GM12878 (cell line): ENCODE results near the gene AP4S1.

Source experiments
- CHD2 ChIP-seq: IDR thresholded peaks from 2 replicates; pipeline ENCODE4 v1.6.1; 2011; ENCODE audit warnings: low read depth, low read length, improper control_type of control experiment, borderline replicate concordance
- EGR1 ChIP-seq, 2 experiments: IDR thresholded peaks; 1 replicate in 1 of 2; 2 replicates in 1 of 2; pipeline ENCODE4 v1.6.1; 2011 to 2012; ENCODE audit warnings: low read depth in 2 of 2, low read length in 2 of 2, borderline replicate concordance in 1 of 2, mild to moderate bottlenecking in 1 of 2, moderate library complexity in 1 of 2
- EZH2 ChIP-seq: IDR thresholded peaks from 2 replicates; pipeline ENCODE4 v1.6.1; 2012; ENCODE audit warnings: low read depth, mild to moderate bottlenecking, control low read depth, inconsistent platforms, low read length, borderline replicate concordance; ENCODE audit not compliant: control insufficient read depth
- FOXM1 ChIP-seq: IDR thresholded peaks from 2 replicates; pipeline ENCODE4 v1.6.1; 2012; ENCODE audit warnings: low read depth, mild to moderate bottlenecking, inconsistent platforms, low read length, moderate library complexity
- MYB ChIP-seq: fragments of 150-350 bp; IDR thresholded peaks from 2 replicates; pipeline ENCODE4 v1.6.1; 2014; ENCODE audit warnings: mild to moderate bottlenecking, low read depth, low read length, borderline replicate concordance
- POLR2AphosphoS5 ChIP-seq: IDR thresholded peaks from 2 replicates; pipeline ENCODE4 v1.6.1; 2011; ENCODE audit warnings: mild to moderate bottlenecking, low read length, inconsistent platforms
- SMC3 ChIP-seq: IDR thresholded peaks from 2 replicates; pipeline ENCODE4 v1.6.1; 2011; ENCODE audit warnings: low read length, improper control_type of control experiment, borderline replicate concordance
- SREBF2 ChIP-seq: IDR thresholded peaks from 2 replicates; pipeline ENCODE4 v1.6.1; 2012; ENCODE audit warnings: mild to moderate bottlenecking, low read length
- STAT3 ChIP-seq: IDR thresholded peaks from 2 replicates; pipeline ENCODE4 v1.6.1; 2011; ENCODE audit warnings: low read depth, low read length, improper control_type of control experiment
- TF ChIP-seq, protein P1 (sequence below), 3 experiments: IDR thresholded peaks in 2 of 3; conservative IDR thresholded peaks in 1 of 3; 2 replicates each; pipeline ENCODE4 v1.5.1; 2011; ENCODE audit warnings: low read depth in 3 of 3, low read length in 3 of 3, mild to moderate bottlenecking in 3 of 3, control low read depth in 2 of 3, moderate library complexity in 2 of 3, inconsistent platforms in 1 of 3, mixed read lengths in 1 of 3; ENCODE audit not compliant: control insufficient read depth in 2 of 3, insufficient read depth in 1 of 3; ENCODE audit errors: extremely low read depth in 1 of 3
- TF ChIP-seq, protein P2 (sequence below): IDR thresholded peaks from 2 replicates; pipeline ENCODE4 v1.6.1; 2012; ENCODE audit warnings: low read depth, low read length, improper control_type of control experiment
- TF ChIP-seq, protein P3 (sequence below): IDR thresholded peaks from 2 replicates; pipeline ENCODE4 v1.6.1; 2011; ENCODE audit warnings: borderline replicate concordance, low read depth, mild to moderate bottlenecking, moderate library complexity, mixed read lengths, low read length; ENCODE audit not compliant: insufficient read depth; ENCODE audit errors: extremely low read length

DNA sequence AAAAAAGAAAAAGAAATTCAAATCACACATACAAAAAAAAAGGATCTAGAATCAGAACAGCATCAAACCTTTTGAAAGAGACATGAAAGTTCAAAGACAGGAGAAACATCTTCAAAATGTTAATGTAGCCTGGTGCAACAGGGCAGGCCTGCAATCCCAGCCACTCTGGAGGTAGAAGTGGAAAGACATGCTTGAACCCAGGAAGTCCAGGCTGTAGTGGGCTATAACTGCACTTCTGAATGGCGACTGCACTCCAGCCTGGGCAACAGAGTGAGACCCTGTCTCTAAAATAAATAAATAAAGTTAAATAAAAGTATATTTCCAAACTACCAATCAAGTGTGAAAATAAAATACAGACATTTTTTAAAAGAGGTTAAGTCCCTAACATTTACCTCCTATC, 18.7 kb upstream of the AP4S1 start:
- TF ChIP-seq STAT3 (no peak), FOXM1 (no peak), POLR2AphosphoS5 (no peak), SREBF2 (no peak), EGR1 (IDR thresholded peaks at IDR 0.05; ENCODE audit: borderline replicate concordance in 1 of 2, low read depth in 2 of 2, low read length in 2 of 2) (no peak), MYB (no peak), SMC3 (no peak), EZH2 (no peak), CHD2 (no peak)
- TF ChIP-seq, protein P1, sequence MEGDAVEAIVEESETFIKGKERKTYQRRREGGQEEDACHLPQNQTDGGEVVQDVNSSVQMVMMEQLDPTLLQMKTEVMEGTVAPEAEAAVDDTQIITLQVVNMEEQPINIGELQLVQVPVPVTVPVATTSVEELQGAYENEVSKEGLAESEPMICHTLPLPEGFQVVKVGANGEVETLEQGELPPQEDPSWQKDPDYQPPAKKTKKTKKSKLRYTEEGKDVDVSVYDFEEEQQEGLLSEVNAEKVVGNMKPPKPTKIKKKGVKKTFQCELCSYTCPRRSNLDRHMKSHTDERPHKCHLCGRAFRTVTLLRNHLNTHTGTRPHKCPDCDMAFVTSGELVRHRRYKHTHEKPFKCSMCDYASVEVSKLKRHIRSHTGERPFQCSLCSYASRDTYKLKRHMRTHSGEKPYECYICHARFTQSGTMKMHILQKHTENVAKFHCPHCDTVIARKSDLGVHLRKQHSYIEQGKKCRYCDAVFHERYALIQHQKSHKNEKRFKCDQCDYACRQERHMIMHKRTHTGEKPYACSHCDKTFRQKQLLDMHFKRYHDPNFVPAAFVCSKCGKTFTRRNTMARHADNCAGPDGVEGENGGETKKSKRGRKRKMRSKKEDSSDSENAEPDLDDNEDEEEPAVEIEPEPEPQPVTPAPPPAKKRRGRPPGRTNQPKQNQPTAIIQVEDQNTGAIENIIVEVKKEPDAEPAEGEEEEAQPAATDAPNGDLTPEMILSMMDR (IDR thresholded peaks at IDR 0.05 in 2 of 3, conservative IDR thresholded peaks at IDR 0.05 in 1 of 3; ENCODE audit: control insufficient read depth in 2 of 3, extremely low read depth in 1 of 3, insufficient read depth in 1 of 3, low read depth in 3 of 3, low read length in 3 of 3): no peak
- TF ChIP-seq, protein P2, sequence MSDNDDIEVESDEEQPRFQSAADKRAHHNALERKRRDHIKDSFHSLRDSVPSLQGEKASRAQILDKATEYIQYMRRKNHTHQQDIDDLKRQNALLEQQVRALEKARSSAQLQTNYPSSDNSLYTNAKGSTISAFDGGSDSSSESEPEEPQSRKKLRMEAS: no peak
- TF ChIP-seq, protein P3, sequence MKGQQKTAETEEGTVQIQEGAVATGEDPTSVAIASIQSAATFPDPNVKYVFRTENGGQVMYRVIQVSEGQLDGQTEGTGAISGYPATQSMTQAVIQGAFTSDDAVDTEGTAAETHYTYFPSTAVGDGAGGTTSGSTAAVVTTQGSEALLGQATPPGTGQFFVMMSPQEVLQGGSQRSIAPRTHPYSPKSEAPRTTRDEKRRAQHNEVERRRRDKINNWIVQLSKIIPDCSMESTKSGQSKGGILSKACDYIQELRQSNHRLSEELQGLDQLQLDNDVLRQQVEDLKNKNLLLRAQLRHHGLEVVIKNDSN: no peak
